Fibroblast of the aortic adventitia (primary cell): ENCODE results near the gene GH2. TPM values are rescaled to one million over a fixed set of nuclear protein-coding genes. Genes with fewer than 3 reads are reported as not detected.
A peak's percentile ranks its signal among the peaks of the same experiment; 100 is the strongest.
"Not testable (repeated sequence)": the region's sequence is repeated elsewhere in the genome, so short reads cannot be mapped to it uniquely, and the experiment has no call there.

ENCODE experiments used
- DNase-seq: peaks from one replicate; pipeline ENCODE4 v3.0.0-alpha.2; 2010; ENCODE audit warnings: low read depth
- H3K4me3 ChIP-seq: 2 replicates; pipeline ENCODE4 v1.5.1; 2011; ENCODE audit warnings: low read depth, mild to moderate bottlenecking, control low read depth, low read length, moderate library complexity
- total RNA-seq: library from RNA; depleted of rRNA; stranded (reverse); fragments of >200 nt; gene quantifications from 2 replicates; pipeline ENCODE4 v1.2.3, GENCODE V29; 2012; ENCODE audit warnings: low replicate concordance
- TF ChIP-seq, protein P1 (sequence below): IDR thresholded peaks from 2 replicates; pipeline ENCODE4 v1.5.1; 2011; ENCODE audit warnings: mild to moderate bottlenecking, low read length, control low read depth, inconsistent platforms; ENCODE audit not compliant: insufficient read depth

Gene GH2
- total RNA-seq, 1 donor, result not detected

- TF ChIP-seq, protein P1, sequence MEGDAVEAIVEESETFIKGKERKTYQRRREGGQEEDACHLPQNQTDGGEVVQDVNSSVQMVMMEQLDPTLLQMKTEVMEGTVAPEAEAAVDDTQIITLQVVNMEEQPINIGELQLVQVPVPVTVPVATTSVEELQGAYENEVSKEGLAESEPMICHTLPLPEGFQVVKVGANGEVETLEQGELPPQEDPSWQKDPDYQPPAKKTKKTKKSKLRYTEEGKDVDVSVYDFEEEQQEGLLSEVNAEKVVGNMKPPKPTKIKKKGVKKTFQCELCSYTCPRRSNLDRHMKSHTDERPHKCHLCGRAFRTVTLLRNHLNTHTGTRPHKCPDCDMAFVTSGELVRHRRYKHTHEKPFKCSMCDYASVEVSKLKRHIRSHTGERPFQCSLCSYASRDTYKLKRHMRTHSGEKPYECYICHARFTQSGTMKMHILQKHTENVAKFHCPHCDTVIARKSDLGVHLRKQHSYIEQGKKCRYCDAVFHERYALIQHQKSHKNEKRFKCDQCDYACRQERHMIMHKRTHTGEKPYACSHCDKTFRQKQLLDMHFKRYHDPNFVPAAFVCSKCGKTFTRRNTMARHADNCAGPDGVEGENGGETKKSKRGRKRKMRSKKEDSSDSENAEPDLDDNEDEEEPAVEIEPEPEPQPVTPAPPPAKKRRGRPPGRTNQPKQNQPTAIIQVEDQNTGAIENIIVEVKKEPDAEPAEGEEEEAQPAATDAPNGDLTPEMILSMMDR, result no peak
- no peak overlapping the region for H3K4me3 ChIP-seq
Observed at GRCh38 chr17:63917646-63918045, 35.9 kb upstream of the GH2 start.

DNA sequence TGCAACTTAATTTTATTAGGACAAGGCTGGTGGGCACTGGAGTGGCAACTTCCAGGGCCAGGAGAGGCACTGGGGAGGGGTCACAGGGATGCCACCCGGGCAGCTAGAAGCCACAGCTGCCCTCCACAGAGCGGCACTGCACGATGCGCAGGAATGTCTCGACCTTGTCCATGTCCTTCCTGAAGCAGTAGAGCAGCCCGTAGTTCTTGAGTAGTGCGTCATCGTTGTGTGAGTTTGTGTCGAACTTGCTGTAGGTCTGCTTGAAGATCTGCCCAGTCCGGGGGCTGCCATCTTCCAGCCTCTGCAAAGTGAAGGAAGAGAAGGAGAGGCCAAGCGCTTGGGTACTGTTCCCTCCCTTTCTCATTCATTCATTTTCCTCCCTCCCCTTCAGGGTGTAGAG is 35.5 kb upstream of the GH2 start:
- H3K4me3 ChIP-seq, DNase-seq: not testable (repeated sequence)

More at GRCh38 chr17:63917646-63918045, 35.9 kb upstream of the GH2 start:
- no peak for DNase-seq

DNA sequence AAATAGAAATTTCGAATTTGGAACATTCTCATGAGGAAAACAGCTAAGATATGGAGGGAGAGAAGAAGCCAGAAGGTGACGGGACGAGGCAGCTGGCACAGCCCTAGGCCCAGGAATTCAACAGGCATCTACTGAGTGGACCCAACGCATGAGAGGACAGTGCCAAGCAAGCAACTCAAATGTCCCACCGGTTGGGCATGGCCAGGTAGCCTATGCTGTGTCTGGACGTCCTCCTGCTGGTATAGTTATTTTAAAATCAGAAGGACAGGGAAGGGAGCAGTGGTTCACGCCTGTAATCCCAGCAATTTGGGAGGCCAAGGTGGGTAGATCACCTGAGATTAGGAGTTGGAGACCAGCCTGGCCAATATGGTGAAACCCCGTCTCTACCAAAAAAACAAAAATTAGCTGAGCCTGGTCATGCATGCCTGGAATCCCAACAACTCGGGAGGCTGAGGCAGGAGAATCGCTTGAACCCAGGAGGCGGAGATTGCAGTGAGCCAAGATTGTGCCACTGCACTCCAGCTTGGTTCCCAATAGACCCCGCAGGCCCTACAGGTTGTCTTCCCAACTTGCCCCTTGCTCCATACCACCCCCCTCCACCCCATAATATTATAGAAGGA is 34.9 kb upstream of the GH2 start:
- DNase-seq, result no peak
- H3K4me3 ChIP-seq, result no peak overlapping the region
- TF ChIP-seq, protein P1, result no peak

DNA sequence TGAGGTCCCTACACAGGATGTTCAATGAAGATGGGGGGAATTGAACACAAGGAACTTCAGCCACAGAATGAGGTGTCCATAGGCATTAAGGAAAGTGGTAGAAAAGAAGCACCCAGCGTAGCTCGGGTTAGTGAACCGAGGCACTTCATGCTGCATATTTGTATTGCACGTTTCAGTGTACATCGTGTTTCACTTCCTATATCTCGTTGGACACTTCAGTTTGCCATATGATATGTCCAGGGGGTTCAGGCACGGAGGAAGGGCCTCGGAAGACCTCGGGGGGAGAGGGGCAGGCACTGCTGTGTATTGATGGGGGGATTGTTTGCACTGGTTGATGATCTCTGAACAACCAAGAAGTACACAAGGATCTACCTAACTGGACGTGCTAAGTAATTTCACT is 34.0 kb upstream of the GH2 start:
- not testable (repeated sequence) for H3K4me3 ChIP-seq, DNase-seq

DNA sequence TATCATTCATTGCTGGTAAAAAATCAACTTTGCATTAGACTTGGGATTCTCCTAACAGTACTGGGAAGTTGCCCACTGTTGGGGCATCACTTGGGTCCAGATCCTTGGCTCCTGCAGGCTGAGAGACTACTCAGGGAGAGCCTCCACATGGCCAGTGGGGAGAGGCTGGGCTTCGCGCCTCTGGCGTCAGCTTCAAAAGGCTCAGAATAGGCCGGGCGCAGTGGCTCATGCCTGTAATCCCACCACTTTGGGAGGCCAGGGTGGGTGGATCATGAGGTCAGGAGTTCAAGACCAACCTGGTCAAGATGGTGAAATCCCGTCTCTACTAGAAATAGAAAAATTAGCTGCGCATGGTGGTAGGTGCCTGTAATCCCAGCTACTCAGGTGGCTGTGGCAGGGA is 32.7 kb upstream of the GH2 start:
- no peak for DNase-seq
- TF ChIP-seq, protein P1, result no peak
- no peak overlapping the region for H3K4me3 ChIP-seq

DNA sequence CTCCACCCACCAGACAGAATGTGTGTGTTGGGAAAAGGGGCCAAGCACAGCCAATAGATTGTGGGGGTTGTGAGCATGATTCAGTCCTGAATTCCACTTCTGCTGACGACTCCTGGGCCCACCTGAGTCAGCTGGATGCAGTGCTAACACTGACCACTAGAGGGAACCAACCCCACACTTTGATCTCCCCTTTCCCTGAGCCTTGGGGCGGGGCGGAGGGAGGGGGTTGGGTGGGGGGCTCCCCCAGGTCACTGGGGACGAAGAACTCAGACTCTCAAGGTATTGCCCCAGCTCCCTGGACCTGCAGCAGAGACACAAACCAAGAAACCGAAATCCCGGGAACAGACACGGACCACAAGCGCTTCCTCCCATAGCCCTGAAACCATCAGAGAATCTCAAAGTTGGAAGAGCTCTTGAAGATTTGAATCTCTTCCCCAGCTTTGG is 29.9 kb upstream of the GH2 start:
- DNase-seq, result peak; percentile 22
- TF ChIP-seq, protein P1, result peak; percentile 81
- H3K4me3 ChIP-seq, result no peak overlapping the region

DNA sequence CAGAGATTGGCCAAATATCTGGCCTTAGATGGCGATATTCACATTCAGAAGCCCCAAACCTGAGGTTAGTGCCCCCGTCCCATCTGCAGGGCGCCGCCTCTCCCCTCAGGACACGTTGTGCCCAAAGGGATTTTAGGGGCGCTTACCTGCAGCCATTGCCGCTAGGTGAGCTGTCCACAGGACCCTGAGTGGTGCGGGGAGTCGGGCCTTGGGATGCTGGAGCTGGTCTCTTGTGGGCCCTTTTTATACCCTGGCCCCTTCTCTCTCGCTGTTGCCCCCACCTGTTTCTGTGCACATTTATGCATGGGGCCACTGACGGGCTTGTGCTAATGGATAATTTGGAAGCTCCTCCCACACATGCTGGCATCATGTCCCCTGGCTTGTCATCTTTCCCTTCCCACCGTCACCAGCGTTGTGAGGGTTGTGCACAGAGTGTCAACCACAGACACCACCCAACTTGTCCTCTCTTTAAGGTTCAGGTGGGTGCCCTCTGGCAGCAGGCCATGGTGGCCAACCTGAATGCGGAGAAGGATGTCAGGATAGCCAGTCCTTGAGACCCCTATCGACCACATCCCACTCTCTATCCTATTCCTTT is 29.4 kb upstream of the GH2 start, which contains the start of gene CSHL1:
Gene CSHL1 (minus strand): TSS at position 218 of the 595 bp plus-strand sequence. CDS start 62 bp downstream, at position 156.
- no peak for DNase-seq
- H3K4me3 ChIP-seq, result no peak within 1 kb of the TSS
- TF ChIP-seq, protein P1, result no peak

DNA sequence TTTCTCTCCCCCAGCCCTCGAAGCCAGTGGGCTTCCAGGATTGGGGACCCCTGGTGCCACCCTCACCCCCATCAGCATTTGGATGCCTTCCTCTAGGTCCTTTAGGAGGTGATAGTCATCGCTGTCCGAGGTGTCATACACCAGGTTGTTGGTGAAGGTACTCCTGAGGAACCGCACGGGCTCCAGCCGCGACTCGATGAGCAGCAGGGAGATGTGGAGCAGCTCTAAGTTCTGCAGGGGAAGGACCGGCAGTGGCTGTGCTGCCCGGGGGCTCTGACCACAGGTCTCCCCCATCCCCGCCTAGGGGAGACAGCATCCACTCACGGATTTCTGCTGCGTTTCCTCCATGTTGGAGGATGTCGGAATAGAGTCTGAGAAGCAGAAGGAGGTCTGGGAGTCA is 28.4 kb upstream of the GH2 start:
- DNase-seq, result no peak
- no peak overlapping the region for H3K4me3 ChIP-seq
- TF ChIP-seq, protein P1, result no peak

- H3K4me3 ChIP-seq, DNase-seq: not testable (repeated sequence)
Observed at GRCh38 chr17:63909586-63909985, 27.8 kb upstream of the GH2 start.
